Liver (tissue), 3 donors: ENCODE data around the gene MAP3K5.

ENCODE experiments used
- FOXA1 ChIP-seq: IDR thresholded peaks from 2 replicates; pipeline ENCODE4 v1.6.1; 2016; ENCODE audit warnings: antibody characterized with exemption
- JUND ChIP-seq, 2 donors: IDR thresholded peaks; 2 replicates each; pipeline ENCODE4 v1.6.1; 2016; ENCODE audit warnings: antibody characterized with exemption in 2 of 2
- RAD21 ChIP-seq, 2 donors: IDR thresholded peaks; 2 replicates each; pipeline ENCODE4 v1.6.1; 2016; ENCODE audit warnings: antibody characterized with exemption in 2 of 2, mild to moderate bottlenecking in 2 of 2
- TF ChIP-seq, protein P1 (sequence below): fragments of 150-350 bp; IDR thresholded peaks from 2 replicates; pipeline ENCODE4 v1.5.1; 2017; ENCODE audit warnings: improper control_type of control experiment, low read depth, low read length; ENCODE audit not compliant: missing input control
- TF ChIP-seq, protein P2 (sequence below): IDR thresholded peaks from 2 replicates; pipeline ENCODE4 v1.6.1; 2016; ENCODE audit warnings: antibody characterized with exemption
- donor health status: healthy.
- donor health status: healthy.

DNA sequence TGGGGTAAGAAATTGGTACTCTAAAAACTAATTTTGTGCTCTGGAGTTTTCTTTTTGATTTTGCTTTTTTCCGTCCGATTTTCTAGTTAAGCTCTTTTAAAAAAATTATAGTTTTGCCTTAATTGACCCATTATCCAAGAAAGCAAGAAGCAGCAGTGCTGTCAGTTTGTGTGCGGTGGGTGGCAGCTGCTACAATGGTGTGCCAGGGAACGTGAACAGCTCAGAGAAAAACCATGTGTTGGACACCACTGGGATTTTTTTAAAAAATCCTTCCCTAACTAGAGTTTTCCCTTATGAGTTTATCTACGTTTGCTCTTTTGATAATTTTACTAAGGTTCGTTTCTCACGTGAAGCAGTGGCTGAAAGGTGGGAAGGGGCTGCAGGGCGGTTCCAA lies 8.0 kb downstream of the MAP3K5 start:
- TF ChIP-seq, protein P1, sequence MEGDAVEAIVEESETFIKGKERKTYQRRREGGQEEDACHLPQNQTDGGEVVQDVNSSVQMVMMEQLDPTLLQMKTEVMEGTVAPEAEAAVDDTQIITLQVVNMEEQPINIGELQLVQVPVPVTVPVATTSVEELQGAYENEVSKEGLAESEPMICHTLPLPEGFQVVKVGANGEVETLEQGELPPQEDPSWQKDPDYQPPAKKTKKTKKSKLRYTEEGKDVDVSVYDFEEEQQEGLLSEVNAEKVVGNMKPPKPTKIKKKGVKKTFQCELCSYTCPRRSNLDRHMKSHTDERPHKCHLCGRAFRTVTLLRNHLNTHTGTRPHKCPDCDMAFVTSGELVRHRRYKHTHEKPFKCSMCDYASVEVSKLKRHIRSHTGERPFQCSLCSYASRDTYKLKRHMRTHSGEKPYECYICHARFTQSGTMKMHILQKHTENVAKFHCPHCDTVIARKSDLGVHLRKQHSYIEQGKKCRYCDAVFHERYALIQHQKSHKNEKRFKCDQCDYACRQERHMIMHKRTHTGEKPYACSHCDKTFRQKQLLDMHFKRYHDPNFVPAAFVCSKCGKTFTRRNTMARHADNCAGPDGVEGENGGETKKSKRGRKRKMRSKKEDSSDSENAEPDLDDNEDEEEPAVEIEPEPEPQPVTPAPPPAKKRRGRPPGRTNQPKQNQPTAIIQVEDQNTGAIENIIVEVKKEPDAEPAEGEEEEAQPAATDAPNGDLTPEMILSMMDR, result no peak
- TF ChIP-seq JUND (IDR thresholded peaks at IDR 0.05) (no peak), RAD21 (IDR thresholded peaks at IDR 0.05) (no peak), FOXA1 (no peak)
- TF ChIP-seq, protein P2, sequence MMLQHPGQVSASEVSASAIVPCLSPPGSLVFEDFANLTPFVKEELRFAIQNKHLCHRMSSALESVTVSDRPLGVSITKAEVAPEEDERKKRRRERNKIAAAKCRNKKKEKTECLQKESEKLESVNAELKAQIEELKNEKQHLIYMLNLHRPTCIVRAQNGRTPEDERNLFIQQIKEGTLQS, result no peak
